Astrocyte of the spinal cord (primary cell): ENCODE data around the gene EVA1B.

Experiments used
- DNase-seq: peaks from one replicate; pipeline ENCODE4 v3.0.0; 2011; ENCODE audit warnings: low read depth, low spot score
- H3K4me3 ChIP-seq: 2 replicates; pipeline ENCODE4 v1.5.1; 2011; ENCODE audit warnings: low read depth, mild to moderate bottlenecking, low read length, moderate library complexity
- in situ Hi-C: cut with HindIII; loops from 2 replicates; pipeline ENCODE4 v1.10.0; 2017; ENCODE audit warnings: low sequenced_read_pairs
- TF ChIP-seq, protein P1 (sequence below): IDR thresholded peaks from 2 replicates; pipeline ENCODE4 v1.5.1; 2012; ENCODE audit warnings: low read depth, mild to moderate bottlenecking, low read length, inconsistent platforms

The EVA1B gene

DNA sequence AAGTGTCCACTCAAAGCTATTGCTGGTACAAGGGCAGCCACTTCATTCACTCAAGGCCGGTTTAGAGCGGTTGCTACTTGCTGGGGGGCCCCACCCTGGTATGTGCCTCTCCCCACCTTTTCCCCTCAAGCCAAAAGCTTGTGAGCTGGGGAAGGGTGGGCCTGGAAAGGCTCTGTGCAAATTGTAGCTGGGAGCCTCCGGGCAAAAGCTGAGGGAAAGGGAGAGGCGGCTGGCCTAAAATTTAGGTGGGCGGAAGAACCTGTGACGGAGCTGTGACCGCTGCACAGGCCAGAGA, 17.6 kb downstream of the EVA1B start:
- TF ChIP-seq, protein P1, sequence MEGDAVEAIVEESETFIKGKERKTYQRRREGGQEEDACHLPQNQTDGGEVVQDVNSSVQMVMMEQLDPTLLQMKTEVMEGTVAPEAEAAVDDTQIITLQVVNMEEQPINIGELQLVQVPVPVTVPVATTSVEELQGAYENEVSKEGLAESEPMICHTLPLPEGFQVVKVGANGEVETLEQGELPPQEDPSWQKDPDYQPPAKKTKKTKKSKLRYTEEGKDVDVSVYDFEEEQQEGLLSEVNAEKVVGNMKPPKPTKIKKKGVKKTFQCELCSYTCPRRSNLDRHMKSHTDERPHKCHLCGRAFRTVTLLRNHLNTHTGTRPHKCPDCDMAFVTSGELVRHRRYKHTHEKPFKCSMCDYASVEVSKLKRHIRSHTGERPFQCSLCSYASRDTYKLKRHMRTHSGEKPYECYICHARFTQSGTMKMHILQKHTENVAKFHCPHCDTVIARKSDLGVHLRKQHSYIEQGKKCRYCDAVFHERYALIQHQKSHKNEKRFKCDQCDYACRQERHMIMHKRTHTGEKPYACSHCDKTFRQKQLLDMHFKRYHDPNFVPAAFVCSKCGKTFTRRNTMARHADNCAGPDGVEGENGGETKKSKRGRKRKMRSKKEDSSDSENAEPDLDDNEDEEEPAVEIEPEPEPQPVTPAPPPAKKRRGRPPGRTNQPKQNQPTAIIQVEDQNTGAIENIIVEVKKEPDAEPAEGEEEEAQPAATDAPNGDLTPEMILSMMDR, result no peak
- H3K4me3 ChIP-seq, result no peak overlapping the region
- in situ Hi-C loops, result no loop called here
- DNase-seq, result no peak

- in situ Hi-C loops, result no loop called here
- TF ChIP-seq, protein P1, result no peak
- H3K4me3 ChIP-seq, result no peak overlapping the region
- DNase-seq, result no peak
These were observed 18.2 kb downstream of the EVA1B start for GRCh38 chr1:36304970-36305914.

DNA sequence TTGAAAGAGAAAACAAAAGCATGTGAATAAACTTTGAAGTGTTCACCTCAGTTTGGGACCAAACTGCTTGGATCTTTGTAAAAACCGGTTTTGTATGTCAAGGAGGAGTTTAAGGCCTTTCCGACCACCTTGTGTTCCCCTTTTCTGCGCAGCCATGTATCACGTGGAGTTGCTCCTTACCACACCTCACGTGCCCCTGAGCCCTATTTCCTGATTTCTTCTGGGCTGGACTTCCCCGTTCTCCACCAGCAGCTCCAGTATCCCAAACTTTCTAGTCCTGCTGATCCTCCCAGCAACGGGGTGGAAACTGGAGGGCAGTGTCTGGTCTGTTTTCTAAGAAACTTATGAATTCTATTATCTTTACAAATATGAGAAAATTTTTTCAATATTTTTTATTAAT, 18.9 kb downstream of the EVA1B start:
- no peak for DNase-seq
- H3K4me3 ChIP-seq, result no peak overlapping the region
- TF ChIP-seq, protein P1, result no peak
- in situ Hi-C loops, result no loop called here

GRCh38 chr1:36303650-36304360, 19.6 kb downstream of the EVA1B start:
- H3K4me3 ChIP-seq, result no peak overlapping the region
- DNase-seq, result no peak
- in situ Hi-C loops, result no loop called here
- TF ChIP-seq, protein P1, result no peak

DNA sequence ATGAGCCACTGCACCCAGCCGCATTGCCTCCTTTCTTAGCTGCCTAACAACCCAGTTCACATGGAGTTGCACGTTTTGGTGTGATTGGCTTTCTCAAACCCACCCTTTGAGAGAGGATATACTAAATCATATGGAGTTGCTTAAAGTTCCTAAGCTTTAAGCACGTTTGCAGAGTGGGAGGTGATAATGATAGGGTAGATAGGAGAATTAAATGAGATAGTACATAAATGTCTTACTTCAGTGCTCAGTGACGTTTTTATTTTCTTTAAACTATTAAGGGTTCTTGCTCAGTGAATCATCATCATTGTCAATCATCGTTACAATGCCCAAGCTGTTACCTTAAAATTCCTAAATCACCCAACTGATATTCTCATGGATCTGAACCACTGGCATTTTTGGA, 20.2 kb downstream of the EVA1B start:
- in situ Hi-C loops, result no loop called here
- DNase-seq, result no peak
- no peak overlapping the region for H3K4me3 ChIP-seq
- TF ChIP-seq, protein P1, result no peak

DNA sequence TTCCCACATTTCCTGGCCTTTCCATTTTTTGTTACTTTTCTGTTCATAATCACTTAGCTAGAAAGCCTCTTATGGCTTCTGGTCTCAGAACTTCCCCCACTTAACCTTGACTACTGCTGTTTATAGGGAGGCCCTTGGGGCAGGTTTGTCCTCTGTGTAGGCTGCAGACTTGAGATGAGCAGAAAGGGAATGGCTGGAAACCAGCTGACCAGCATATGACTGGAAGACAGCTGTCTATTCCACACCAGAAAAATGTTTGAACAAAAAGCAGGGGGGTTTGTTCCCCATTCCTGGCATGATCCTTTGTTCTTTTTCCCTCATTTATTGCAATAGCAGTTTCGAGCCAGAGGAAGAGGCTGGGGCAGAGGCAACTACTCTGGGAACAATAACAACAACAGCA, 22.2 kb downstream of the EVA1B start:
- DNase-seq, result no peak
- TF ChIP-seq, protein P1, result no peak
- in situ Hi-C loops, result no loop called here
- no peak overlapping the region for H3K4me3 ChIP-seq
